HEK293T (cell line): Measurements from ENCODE around the gene CTTN.

Experiments used
- BHLHE40 ChIP-seq: fragments of 450-650 bp; IDR thresholded peaks from 2 replicates; pipeline ENCODE4 v1.6.1; 2016; ENCODE audit warnings: mild to moderate bottlenecking, moderate library complexity, borderline replicate concordance
- ELF4 ChIP-seq: fragments of 450-650 bp; IDR thresholded peaks from 2 replicates; pipeline ENCODE4 v1.6.1; 2017; ENCODE audit warnings: antibody characterized with exemption
- FOXA1 ChIP-seq: fragments of 450-650 bp; IDR thresholded peaks from 2 replicates; pipeline ENCODE4 v1.6.1; 2016; ENCODE audit warnings: mild to moderate bottlenecking
- FOXM1 ChIP-seq: fragments of 450-650 bp; IDR thresholded peaks from 2 replicates; pipeline ENCODE4 v1.6.1; 2017; ENCODE audit warnings: mild to moderate bottlenecking, borderline replicate concordance
- NFRKB ChIP-seq: fragments of 450-650 bp; IDR thresholded peaks from 2 replicates; pipeline ENCODE4 v1.6.1; 2016; ENCODE audit warnings: mild to moderate bottlenecking, moderate library complexity
- ZNF384 ChIP-seq: fragments of 450-650 bp; IDR thresholded peaks from 2 replicates; pipeline ENCODE4 v1.6.1; 2016

DNA sequence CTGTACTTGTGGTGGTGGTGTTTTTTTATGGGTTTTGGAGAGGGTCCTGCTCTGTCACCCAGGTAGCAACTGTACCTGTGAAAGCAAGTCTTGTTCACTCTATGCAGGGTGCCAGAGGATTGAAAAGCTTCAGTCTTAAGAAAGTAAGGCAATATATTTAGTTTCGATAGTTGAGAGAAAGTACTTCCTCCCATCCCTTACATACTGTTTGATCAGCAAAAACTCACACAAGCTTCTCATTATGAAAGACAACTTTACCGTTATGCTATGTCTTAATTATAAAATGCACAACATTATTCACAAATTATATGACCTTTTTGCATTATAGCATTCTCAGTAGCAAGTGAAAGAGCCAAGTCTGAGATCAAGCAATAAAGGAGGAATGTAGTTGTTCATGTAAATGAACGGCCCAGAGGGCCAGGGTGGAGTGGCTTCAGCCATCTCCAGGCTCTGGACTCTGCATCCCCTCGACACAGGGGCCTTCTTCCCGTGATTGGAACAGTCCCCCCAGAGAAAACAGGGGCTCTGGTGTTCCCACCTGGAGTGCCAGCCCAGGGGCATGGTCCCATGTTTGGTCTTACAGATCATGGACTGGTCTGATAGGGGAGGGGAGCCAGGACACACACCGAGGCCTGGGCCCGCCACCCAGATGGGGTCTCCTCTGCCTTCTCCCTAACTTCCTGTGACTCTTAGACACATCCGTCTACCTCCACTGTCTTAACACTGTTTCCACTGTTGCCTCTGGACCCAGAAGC, 38.7 kb upstream of the CTTN start:
- TF ChIP-seq FOXA1 (no peak), FOXM1 (no peak), BHLHE40 (no peak), NFRKB (no peak), ZNF384 (no peak), ELF4 (no peak)
